ENCODE results near the gene MINK1.

Gene MINK1

DNA sequence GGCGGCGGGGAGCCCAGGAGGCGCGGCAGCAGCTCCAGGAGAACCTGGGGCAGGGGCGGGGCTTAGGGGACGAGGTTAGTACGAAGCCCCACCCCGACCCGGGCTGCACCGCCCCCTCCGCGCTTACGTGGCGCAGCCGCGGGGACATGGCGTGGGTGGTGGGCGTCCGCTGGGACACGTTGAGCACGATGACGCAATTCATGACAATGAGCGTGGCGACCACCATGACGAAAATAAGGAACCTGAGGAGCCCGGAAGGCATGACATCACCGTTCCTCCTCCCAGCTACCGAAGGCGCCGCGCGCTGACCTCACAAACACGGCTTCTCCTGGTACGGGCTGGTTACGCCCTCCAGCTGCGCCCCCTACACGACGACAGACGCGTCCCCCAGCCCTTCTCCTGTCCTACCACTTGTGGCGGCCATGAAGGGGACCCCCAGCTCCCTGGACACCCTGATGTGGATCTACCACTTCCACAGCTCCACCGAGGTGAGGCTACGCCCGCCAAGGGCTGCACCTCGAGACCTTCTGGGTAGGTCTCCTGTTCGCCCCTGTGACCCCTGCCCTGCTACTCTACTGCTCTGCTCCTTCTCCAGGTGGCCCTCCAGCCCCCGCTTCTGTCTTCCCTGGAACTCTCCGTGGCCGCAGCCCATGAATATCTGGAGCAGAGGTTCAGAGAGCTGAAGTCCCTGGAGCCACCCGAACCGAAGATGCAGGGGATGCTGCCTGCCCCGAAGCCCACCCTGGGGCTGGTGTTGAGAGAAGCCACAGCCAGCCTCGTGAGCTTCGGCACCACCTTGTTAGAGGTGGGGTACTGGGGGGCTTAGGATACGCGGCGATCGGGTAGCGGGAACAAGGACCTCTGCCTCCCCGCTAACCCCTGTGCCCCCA lies 66.4 kb downstream of the MINK1 start, which contains the start of gene C17orf107:
C17orf107 (plus strand) TSS at position 196 of the 890 bp plus-strand sequence; CDS start at position 423, 227 bp downstream.
- no peaks in the 10 kb centered on the region; the same call in 1 of the 2 replicates for H3K36me3 ChIP-seq
- TF ChIP-seq, protein P1, sequence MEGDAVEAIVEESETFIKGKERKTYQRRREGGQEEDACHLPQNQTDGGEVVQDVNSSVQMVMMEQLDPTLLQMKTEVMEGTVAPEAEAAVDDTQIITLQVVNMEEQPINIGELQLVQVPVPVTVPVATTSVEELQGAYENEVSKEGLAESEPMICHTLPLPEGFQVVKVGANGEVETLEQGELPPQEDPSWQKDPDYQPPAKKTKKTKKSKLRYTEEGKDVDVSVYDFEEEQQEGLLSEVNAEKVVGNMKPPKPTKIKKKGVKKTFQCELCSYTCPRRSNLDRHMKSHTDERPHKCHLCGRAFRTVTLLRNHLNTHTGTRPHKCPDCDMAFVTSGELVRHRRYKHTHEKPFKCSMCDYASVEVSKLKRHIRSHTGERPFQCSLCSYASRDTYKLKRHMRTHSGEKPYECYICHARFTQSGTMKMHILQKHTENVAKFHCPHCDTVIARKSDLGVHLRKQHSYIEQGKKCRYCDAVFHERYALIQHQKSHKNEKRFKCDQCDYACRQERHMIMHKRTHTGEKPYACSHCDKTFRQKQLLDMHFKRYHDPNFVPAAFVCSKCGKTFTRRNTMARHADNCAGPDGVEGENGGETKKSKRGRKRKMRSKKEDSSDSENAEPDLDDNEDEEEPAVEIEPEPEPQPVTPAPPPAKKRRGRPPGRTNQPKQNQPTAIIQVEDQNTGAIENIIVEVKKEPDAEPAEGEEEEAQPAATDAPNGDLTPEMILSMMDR (IDR thresholded peaks at IDR 0.05; ENCODE audit: low read depth, low read length), result no peak
- no peak for DNase-seq
- no peaks in the 10 kb centered on the region for H3K4me1 ChIP-seq
- no peak within 1 kb of the TSS for H3K4me3 ChIP-seq (ENCODE audit: low read depth, low read length)
- H3K27me3 ChIP-seq, result no peaks in the 10 kb centered on the region
- no peaks in the 10 kb centered on the region for H3K9me3 ChIP-seq

DNA sequence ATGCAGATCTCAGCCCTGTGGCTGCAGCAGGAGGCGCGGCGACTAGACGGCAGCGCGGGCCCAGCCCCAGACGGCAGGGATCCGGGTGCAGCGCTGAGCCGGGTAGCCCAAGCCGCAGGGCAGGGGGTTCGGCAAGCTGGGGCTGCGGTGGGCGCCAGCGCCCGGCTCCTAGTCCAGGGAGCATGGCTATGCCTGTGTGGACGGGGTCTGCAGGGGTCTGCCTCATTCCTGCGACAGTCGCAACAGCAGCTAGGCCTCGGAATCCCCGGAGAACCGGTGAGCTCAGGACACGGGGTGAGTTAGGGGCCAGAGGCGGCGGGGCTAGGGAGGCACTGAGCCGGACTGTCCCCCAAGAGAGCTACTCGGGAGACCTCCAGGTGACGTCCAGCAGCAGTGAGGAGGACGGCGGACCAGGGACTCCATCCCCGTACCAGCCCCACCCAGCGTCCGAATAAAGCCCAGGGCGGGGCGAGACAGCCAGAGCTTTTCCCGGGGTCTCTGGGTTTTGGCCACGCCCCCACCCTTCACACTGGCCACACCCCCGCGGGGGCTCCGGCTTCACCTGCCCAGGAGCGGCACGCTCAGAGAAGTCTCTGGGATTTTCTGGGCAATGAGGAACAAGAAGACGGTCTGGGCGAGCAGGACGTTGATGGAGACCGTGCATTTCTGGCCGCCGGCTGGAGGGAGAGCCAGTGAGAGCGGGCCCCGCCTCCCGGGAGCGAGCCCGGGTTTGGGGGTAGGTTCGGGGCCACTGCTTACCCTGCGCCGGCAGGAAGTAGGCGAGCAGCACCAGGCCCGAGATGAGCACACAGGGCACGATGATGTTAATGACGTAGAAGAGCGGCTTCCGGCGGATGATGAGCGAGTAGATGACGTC lies 67.3 kb downstream of the MINK1 start:
- H3K4me3 ChIP-seq (ENCODE audit: low read depth, low read length), result no peak overlapping the region
- no peak for DNase-seq
- no peaks in the 10 kb centered on the region for H3K4me1 ChIP-seq
- TF ChIP-seq, protein P1 (IDR thresholded peaks at IDR 0.05; ENCODE audit: low read depth, low read length), result no peak
- no peaks in the 10 kb centered on the region; the same call in 1 of the 2 replicates for H3K36me3 ChIP-seq
- H3K27me3 ChIP-seq, result no peaks in the 10 kb centered on the region
- H3K9me3 ChIP-seq, result no peaks in the 10 kb centered on the region

DNA sequence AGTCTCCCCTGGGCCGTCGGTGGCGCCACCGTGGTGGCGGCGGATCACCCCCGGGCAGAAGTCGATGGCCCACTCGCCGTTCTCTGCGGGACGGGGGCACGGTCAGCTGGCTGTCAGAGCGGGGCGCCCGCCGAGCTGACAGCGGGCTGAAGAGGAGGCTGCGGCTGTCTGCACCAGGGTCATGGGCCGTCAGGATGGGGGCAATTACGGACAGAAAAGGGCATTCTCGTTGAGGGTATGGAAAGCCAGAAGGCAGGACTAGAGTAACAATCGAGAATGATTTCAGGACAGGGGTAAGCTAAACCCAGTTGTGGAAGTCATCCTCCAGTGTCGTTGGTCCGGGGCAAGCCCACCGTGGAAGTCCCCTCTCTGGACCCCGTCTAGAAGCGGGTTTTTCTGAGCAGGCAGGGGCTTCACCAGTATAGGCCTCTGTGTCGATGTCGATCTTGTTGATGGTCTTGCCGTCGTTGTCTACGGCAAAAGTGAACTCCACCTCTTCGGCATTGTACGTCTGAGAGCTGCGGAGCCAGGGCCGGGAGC lies 68.0 kb downstream of the MINK1 start:
- Histone ChIP-seq H3K36me3 (no peaks in the 10 kb centered on the region; the same call in 1 of the 2 replicates), H3K4me1 (no peaks in the 10 kb centered on the region), H3K4me3 (ENCODE audit: low read depth, low read length) (no peak overlapping the region), H3K27me3 (no peaks in the 10 kb centered on the region), H3K9me3 (no peaks in the 10 kb centered on the region)
- TF ChIP-seq, protein P1 (IDR thresholded peaks at IDR 0.05; ENCODE audit: low read depth, low read length), result no peak
- DNase-seq, result no peak

DNA sequence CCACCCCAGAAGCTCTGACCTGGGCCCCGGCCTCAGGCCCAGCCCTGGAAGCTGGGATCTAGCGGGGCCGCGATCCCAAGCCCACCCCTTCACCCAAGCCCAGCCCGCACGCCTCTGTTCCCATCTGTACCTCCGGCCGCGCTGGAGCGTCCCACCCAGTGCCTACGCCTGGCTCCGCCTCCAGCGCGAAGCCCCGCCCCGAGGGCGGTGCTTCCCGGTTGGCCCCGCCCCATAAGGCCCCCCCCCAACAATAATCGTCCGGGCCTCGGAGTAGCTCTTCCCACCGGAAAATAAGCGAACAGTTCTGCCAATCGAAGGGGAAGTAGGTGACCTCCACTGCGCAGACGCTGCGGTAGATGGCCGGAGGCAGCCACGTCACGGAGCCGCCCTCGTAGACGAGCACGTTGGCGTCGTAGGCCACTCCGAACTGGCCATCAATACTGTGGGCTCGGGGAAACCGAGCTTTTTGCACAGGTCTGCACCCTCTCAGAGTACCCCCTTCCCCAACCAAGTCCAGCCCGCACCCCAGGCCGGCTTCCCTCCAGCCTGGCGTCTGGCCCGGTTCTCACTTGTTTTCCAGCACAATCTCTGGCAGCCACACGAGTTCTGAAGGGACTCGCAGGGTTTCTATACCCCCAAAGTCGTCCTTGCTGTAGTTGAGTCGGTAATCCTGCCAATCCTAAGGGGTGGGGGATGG lies 68.7 kb downstream of the MINK1 start:
- TF ChIP-seq, protein P1 (IDR thresholded peaks at IDR 0.05; ENCODE audit: low read depth, low read length), result no peak
- no peaks in the 10 kb centered on the region for H3K27me3 ChIP-seq
- no peaks in the 10 kb centered on the region for H3K36me3 ChIP-seq
- DNase-seq, result no peak
- H3K4me1 ChIP-seq, result no peaks in the 10 kb centered on the region
- H3K9me3 ChIP-seq, result no peaks in the 10 kb centered on the region
- H3K4me3 ChIP-seq (ENCODE audit: low read depth, low read length), result no peak overlapping the region

DNA sequence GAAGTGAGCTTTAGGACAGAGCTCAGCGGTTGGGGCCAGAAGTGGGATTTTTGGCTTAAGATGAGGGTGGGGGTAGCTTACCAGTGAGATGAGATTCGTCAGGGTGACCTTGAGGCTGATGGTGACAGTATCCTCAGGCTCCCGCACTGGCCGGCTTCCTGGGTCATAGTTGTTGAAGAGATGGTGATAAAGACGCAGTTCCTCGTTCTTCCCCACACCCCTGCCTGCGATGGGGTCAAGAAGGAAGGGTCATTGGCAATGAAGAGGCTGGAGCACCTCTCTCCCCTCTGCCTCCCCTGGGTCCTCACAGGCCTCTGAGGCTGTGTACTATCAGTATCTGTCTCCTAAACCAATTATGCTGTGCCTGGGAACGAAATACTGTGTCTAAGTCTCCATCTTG lies 69.4 kb downstream of the MINK1 start:
- Histone ChIP-seq H3K4me3 (ENCODE audit: low read depth, low read length) (no peak overlapping the region), H3K36me3 (no peaks in the 10 kb centered on the region), H3K27me3 (no peaks in the 10 kb centered on the region), H3K9me3 (no peaks in the 10 kb centered on the region), H3K4me1 (no peaks in the 10 kb centered on the region)
- DNase-seq, result no peak
- TF ChIP-seq, protein P1 (IDR thresholded peaks at IDR 0.05; ENCODE audit: low read depth, low read length), result no peak
